HUDEP-2 (cell line): ENCODE measurements around the gene TSPAN14.
"Not testable (repeated sequence)": the region's sequence is repeated elsewhere in the genome, so short reads cannot be mapped to it uniquely, and the experiment has no call there.

Source experiments
- DNase-seq, 76 experiments: peaks; one replicate each; lab custom pipeline; 2025; ENCODE audit not compliant: unreplicated experiment in 76 of 76; lab: John Stamatoyannopoulos, UW

The TSPAN14 gene

GRCh38 chr10:80518143-80518806, 64.2 kb downstream of the TSPAN14 start:
- no peak for DNase-seq

GRCh38 chr10:80518807-80519360, 64.8 kb downstream of the TSPAN14 start:
- DNase-seq, result peak in 23 of 76 experiments; percentile 6 to 41 (median 22)

- DNase-seq, result no peak
These were observed 66.0 kb downstream of the TSPAN14 start for GRCh38 chr10:80519936-80520650.

GRCh38 chr10:80520661-80521470, 66.8 kb downstream of the TSPAN14 start:
- DNase-seq, result no peak

GRCh38 chr10:80522756-80523363, 68.8 kb downstream of the TSPAN14 start:
- DNase-seq, result no peak

- DNase-seq, result no peak
These were observed 69.7 kb downstream of the TSPAN14 start for GRCh38 chr10:80523773-80524172.

- DNase-seq, result no peak
These were observed 70.2 kb downstream of the TSPAN14 start for GRCh38 chr10:80524190-80524909.

GRCh38 chr10:80526218-80526617, 72.1 kb downstream of the TSPAN14 start:
- no peak for DNase-seq

GRCh38 chr10:80526742-80527141, 72.6 kb downstream of the TSPAN14 start:
- DNase-seq, result no peak

GRCh38 chr10:80528185-80528700, 74.1 kb downstream of the TSPAN14 start:
- DNase-seq, result no peak

- no peak for DNase-seq
These were observed 74.8 kb downstream of the TSPAN14 start for GRCh38 chr10:80528901-80529300.

- DNase-seq, result no peak
These were observed 75.5 kb downstream of the TSPAN14 start for GRCh38 chr10:80529604-80530003.

GRCh38 chr10:80530251-80530650, 76.1 kb downstream of the TSPAN14 start:
- peak in 58 of 76 experiments; percentile 4 to 58 (median 30) for DNase-seq

GRCh38 chr10:80530816-80531215, 76.7 kb downstream of the TSPAN14 start:
- no peak for DNase-seq

GRCh38 chr10:80532571-80532970, 78.5 kb downstream of the TSPAN14 start:
- DNase-seq, result no peak

GRCh38 chr10:80534059-80534458, 79.9 kb downstream of the TSPAN14 start:
- DNase-seq, result not testable (repeated sequence)

- DNase-seq, result not testable (repeated sequence)
These were observed 80.5 kb downstream of the TSPAN14 start for GRCh38 chr10:80534646-80535045.

GRCh38 chr10:80535671-80536360, 81.7 kb downstream of the TSPAN14 start:
- peak in 58 of 76 experiments; percentile 4 to 65 (median 44) for DNase-seq

GRCh38 chr10:80536361-80536835, 82.3 kb downstream of the TSPAN14 start:
- DNase-seq, result no peak
